Measurements from ENCODE around the gene DMRTA1. TPM values are rescaled to one million over a fixed set of nuclear protein-coding genes. Genes with fewer than 3 reads are reported as not detected.

DMRTA1 gene
- total and polyA plus RNA-seq, 10 of the 15 experiments (the other 5 are each of a cell fraction or from before 2014, with no cell fraction given), result not detected

DNA sequence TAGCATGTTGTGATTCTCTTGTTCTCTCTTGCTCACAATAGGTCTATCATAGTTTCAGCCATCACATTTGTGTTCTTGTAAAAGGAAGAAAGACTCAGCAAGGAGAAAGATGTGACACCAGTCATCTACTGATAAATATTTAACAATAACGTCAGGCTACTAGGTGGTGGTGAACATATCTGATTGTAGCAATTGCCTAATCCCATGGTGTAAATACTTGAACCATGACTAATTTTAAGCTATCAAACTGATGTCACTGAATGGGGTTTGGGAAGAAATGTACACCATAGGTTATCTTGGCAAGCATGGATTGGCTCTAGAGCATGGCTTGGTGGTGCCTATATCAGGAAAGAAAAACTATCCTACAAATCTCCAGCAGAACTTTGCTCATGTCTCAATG lies 16.6 kb downstream of the DMRTA1 start:
- FAIRE-seq (no peak), ATAC-seq (no peak), DNase-seq (ENCODE audit: low read depth, low spot score) (no peak)
- SMC1A ChIA-PET (ENCODE audit: uncharacterized antibody, unreplicated experiment), result interaction anchor here (1.3 kb wide), 1 partner anchor 11 kb away, joined by 6 read pairs; no protein-coding TSS in a partner anchor
- 27% methylated on average over 1 of the region's 1 CpG for WGBS (ENCODE audit: insufficient coverage, insufficient replicate concordance, low lambda C conversion rate, missing lambda C conversion rate)
- Histone ChIP-seq H3K4me2 (ENCODE audit: control insufficient read depth, insufficient read depth) (no peak overlapping the region), H3K36me3 (ENCODE audit: control insufficient read depth in 2 of 2, insufficient read depth in 2 of 2, low read length in 1 of 2) (no peaks in the 10 kb centered on the region), H4K20me1 (ENCODE audit: control insufficient read depth, insufficient read depth) (no peaks in the 10 kb centered on the region), H3K9me3 (replicated peaks; ENCODE audit: control insufficient read depth, insufficient read depth, low read length) (no peaks in the 10 kb centered on the region), H2AFZ (ENCODE audit: control insufficient read depth, low read depth, low read length) (no peak overlapping the region), H3K4me3 (no peak overlapping the region), H3K27me3 (replicated peaks in 1 of 2; ENCODE audit: control insufficient read depth in 2 of 2, insufficient read depth in 2 of 2, low read length in 1 of 2) (no peaks in the 10 kb centered on the region), H3K9ac (ENCODE audit: control insufficient read depth, insufficient read depth, low read length) (no peak overlapping the region), H3K27ac (ENCODE audit: control insufficient read depth, insufficient read depth) (no peak overlapping the region), H3K79me2 (ENCODE audit: control insufficient read depth, insufficient read depth, low read length) (no peaks in the 10 kb centered on the region), H3K4me1 (ENCODE audit: control insufficient read depth, insufficient read depth, low read length) (no peaks in the 10 kb centered on the region)
- POLR2A ChIA-PET, result no interaction called here
- RAD21 ChIA-PET (ENCODE audit: unreplicated experiment), result interaction anchor here (1.0 kb wide), 1 partner anchor 225 kb away, joined by 4 read pairs; no protein-coding TSS in a partner anchor
- TF ChIP-seq SP1 (IDR thresholded peaks at IDR 0.05; ENCODE audit: low read depth, low read length) (no peak), MTA2 (IDR thresholded peaks at IDR 0.05; ENCODE audit: low read depth) (no peak), HDAC2 (IDR thresholded peaks at IDR 0.05) (no peak), NR2F1 (conservative IDR thresholded peaks at IDR 0.05) (no peak), POLR2AphosphoS2 (IDR thresholded peaks at IDR 0.05; ENCODE audit: low read depth, low read length) (no peak), LARP7 (IDR thresholded peaks at IDR 0.05) (no peak), GABPA (IDR thresholded peaks at IDR 0.05; ENCODE audit: low read depth) (no peak)
- intact Hi-C loops (cut with micrococcal nuclease; ENCODE audit: unreplicated experiment), result no loop called here
- no TSS peak for BruUV-seq (replicated peaks)
- CTCF ChIA-PET, result interaction anchor here (0.8 to 1.0 kb wide), 2 partner anchors 9 to 11 kb away, joined by 3 to 4 read pairs; no protein-coding TSS in a partner anchor
- in situ Hi-C loops (cut with MboI), result no loop called here

DNA sequence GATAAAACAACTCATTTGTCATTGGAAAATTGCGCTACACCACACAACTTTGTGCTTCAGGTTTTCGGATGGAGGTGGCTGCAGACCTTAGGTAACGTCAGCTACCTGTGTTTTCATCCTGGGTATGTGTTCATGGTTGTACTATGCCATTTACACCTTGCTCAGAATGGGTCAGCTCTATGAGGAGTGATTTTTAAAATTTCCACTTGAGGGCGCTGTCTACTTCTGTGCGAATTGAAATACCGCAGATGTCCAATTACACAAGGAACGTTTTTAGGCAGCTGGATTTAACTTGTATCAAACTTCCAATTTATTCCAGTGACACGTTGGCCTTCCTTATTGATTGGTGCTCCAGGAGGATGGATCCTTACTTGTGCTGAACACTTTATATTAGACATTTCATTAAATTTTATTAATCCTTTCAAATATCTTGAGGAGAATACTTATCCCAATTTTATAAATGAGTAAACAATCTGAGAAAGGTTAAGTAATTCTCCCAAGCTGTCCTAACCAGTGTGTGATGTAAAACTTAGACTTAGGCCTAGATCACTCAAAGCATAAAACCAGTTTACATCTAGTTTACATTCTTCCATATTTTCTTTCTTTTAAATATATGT lies 23.4 kb downstream of the DMRTA1 start:
- BruUV-seq (replicated peaks), result no TSS peak
- POLR2A ChIA-PET, result no interaction called here
- SMC1A ChIA-PET (ENCODE audit: uncharacterized antibody, unreplicated experiment), result interaction anchor here (0.6 to 1.8 kb wide), 12 partner anchors 9 to 1023 kb away, joined by 3 to 5 read pairs (median 4); no protein-coding TSS in a partner anchor
- TF ChIP-seq NFIC (IDR thresholded peaks at IDR 0.05; ENCODE audit: low read depth, low read length), result no peak
- TF ChIP-seq RAD21 (IDR thresholded peaks at IDR 0.05; ENCODE audit: insufficient read depth, low read depth, low read length), result peak; percentile 75
- no peak for TF ChIP-seq BHLHE40 (IDR thresholded peaks at IDR 0.05; ENCODE audit: borderline replicate concordance in 1 of 2, low read depth in 2 of 2, low read length in 1 of 2)
- TF ChIP-seq, protein P1, sequence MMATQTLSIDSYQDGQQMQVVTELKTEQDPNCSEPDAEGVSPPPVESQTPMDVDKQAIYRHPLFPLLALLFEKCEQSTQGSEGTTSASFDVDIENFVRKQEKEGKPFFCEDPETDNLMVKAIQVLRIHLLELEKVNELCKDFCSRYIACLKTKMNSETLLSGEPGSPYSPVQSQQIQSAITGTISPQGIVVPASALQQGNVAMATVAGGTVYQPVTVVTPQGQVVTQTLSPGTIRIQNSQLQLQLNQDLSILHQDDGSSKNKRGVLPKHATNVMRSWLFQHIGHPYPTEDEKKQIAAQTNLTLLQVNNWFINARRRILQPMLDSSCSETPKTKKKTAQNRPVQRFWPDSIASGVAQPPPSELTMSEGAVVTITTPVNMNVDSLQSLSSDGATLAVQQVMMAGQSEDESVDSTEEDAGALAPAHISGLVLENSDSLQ (IDR thresholded peaks at IDR 0.05), result no peak
- peak; percentile 45; the same call in 1 of the 2 replicates for TF ChIP-seq RUNX3 (IDR thresholded peaks at IDR 0.05; ENCODE audit: low read length)
- no peak for TF ChIP-seq KDM1A (IDR thresholded peaks at IDR 0.05; ENCODE audit: borderline replicate concordance)
- TF ChIP-seq, protein P2, sequence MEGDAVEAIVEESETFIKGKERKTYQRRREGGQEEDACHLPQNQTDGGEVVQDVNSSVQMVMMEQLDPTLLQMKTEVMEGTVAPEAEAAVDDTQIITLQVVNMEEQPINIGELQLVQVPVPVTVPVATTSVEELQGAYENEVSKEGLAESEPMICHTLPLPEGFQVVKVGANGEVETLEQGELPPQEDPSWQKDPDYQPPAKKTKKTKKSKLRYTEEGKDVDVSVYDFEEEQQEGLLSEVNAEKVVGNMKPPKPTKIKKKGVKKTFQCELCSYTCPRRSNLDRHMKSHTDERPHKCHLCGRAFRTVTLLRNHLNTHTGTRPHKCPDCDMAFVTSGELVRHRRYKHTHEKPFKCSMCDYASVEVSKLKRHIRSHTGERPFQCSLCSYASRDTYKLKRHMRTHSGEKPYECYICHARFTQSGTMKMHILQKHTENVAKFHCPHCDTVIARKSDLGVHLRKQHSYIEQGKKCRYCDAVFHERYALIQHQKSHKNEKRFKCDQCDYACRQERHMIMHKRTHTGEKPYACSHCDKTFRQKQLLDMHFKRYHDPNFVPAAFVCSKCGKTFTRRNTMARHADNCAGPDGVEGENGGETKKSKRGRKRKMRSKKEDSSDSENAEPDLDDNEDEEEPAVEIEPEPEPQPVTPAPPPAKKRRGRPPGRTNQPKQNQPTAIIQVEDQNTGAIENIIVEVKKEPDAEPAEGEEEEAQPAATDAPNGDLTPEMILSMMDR (IDR thresholded peaks at IDR 0.05 in 2 of 3, conservative IDR thresholded peaks at IDR 0.05 in 1 of 3; ENCODE audit: control insufficient read depth in 2 of 3, extremely low read depth in 1 of 3, insufficient read depth in 1 of 3, low read depth in 3 of 3, low read length in 3 of 3), result peak; percentile 52 to 64 (median 60); a peak in 5 of 6 replicates
- TF ChIP-seq HDGF (IDR thresholded peaks at IDR 0.05), result no peak

More for the DNA sequence above, 23.4 kb downstream of the DMRTA1 start:
- in situ Hi-C loops (cut with MboI) (no loop called here), intact Hi-C loops (cut with micrococcal nuclease; ENCODE audit: unreplicated experiment) (no loop called here)
- ATAC-seq (peak; percentile 81), FAIRE-seq (no peak), DNase-seq (ENCODE audit: low read depth, low spot score) (peak; percentile 3)
- no peak overlapping the region for H3K27ac ChIP-seq (ENCODE audit: control insufficient read depth, insufficient read depth)
- H3K27me3 ChIP-seq (replicated peaks in 1 of 2; ENCODE audit: control insufficient read depth in 2 of 2, insufficient read depth in 2 of 2, low read length in 1 of 2), result no peaks in the 10 kb centered on the region
- no peaks in the 10 kb centered on the region for H3K4me1 ChIP-seq (ENCODE audit: control insufficient read depth, insufficient read depth, low read length)
- H3K36me3 ChIP-seq (ENCODE audit: control insufficient read depth in 2 of 2, insufficient read depth in 2 of 2, low read length in 1 of 2), result no peaks in the 10 kb centered on the region
- WGBS (ENCODE audit: insufficient coverage, insufficient replicate concordance, low lambda C conversion rate, missing lambda C conversion rate), result 0% methylated on average over 8 of the region's 8 CpGs
- no peaks in the 10 kb centered on the region for H3K9me3 ChIP-seq (replicated peaks; ENCODE audit: control insufficient read depth, insufficient read depth, low read length)
- H3K4me2 ChIP-seq (ENCODE audit: control insufficient read depth, insufficient read depth), result no peak overlapping the region
- no peak overlapping the region for H2AFZ ChIP-seq (ENCODE audit: control insufficient read depth, low read depth, low read length)
- no peak overlapping the region for H3K4me3 ChIP-seq
- RAD21 ChIA-PET (ENCODE audit: unreplicated experiment), result interaction anchor here (0.7 to 1.7 kb wide), 5 partner anchors 9 to 619 kb away, joined by 3 to 6 read pairs (median 3); no protein-coding TSS in a partner anchor
- CTCF ChIA-PET, result interaction anchor here (0.5 to 2.4 kb wide), 26 partner anchors 9 to 1779 kb away, joined by 3 to 11 read pairs (median 4); no protein-coding TSS in a partner anchor
- H4K20me1 ChIP-seq (ENCODE audit: control insufficient read depth, insufficient read depth), result no peaks in the 10 kb centered on the region
- H3K9ac ChIP-seq (ENCODE audit: control insufficient read depth, insufficient read depth, low read length), result no peak overlapping the region
- no peaks in the 10 kb centered on the region for H3K79me2 ChIP-seq (ENCODE audit: control insufficient read depth, insufficient read depth, low read length)

Measured in GM12878 (cell line).